K562 (cell line): Measurements from ENCODE around the gene UNC13C. TPM values are rescaled to one million over a fixed set of nuclear protein-coding genes. Genes with fewer than 3 reads are reported as not detected.

Experiments
- ATF1 ChIP-seq, 2 experiments: fragments of 450-650 bp in 1 of 2; IDR thresholded peaks; 2 replicates each; pipeline ENCODE4 v1.6.1; 2016; ENCODE audit warnings: missing compliant biosample characterization in 1 of 2, missing genetic modification characterization in 1 of 2
- E2F1 ChIP-seq: sonication (generic); formaldehyde crosslinking; IDR thresholded peaks from 2 replicates; pipeline ENCODE4 v1.8.1; 2023; ENCODE audit warnings: mild to moderate bottlenecking, missing genetic modification reagents, moderate library complexity
- E4F1 ChIP-seq: fragments of 250-450 bp; sonication (Bioruptor Pico); IDR thresholded peaks from 2 replicates; pipeline ENCODE4 v1.5.0; 2021; ENCODE audit warnings: mild to moderate bottlenecking, borderline replicate concordance
- FOXA3 ChIP-seq, 2 experiments: fragments of 450-650 bp in 1 of 2; sonication (generic) in 1 of 2; formaldehyde crosslinking; IDR thresholded peaks in 1 of 2; conservative IDR thresholded peaks in 1 of 2; 2 replicates each; pipeline versions ENCODE4 v1.4.0 to v1.8.0; 2020 to 2022; ENCODE audit warnings: mild to moderate bottlenecking in 2 of 2, missing genetic modification reagents in 1 of 2
- FOXP1 ChIP-seq: sonication (generic); formaldehyde crosslinking; IDR thresholded peaks from 2 replicates; pipeline ENCODE4 v1.8.0; 2022; ENCODE audit warnings: mild to moderate bottlenecking, missing genetic modification reagents
- KDM5B ChIP-seq: fragments of 200-600 bp; sonication (generic); IDR thresholded peaks from 2 replicates; pipeline ENCODE4 v1.6.1; 2012; ENCODE audit warnings: low read depth, mild to moderate bottlenecking, moderate library complexity, low read length, control low read depth, inconsistent platforms; ENCODE audit not compliant: insufficient replicate concordance
- NR1H2 ChIP-seq: sonication (generic); formaldehyde crosslinking; IDR thresholded peaks from 2 replicates; pipeline ENCODE4 v1.4.0; 2020; ENCODE audit warnings: mild to moderate bottlenecking, missing genetic modification reagents
- POLR3A ChIP-seq: IDR thresholded peaks from 2 replicates; pipeline ENCODE4 v1.6.1; 2011; ENCODE audit warnings: borderline replicate concordance, mild to moderate bottlenecking, moderate library complexity; ENCODE audit not compliant: insufficient read length, insufficient read depth; ENCODE audit errors: extremely low read depth
- ZBED1 ChIP-seq: IDR thresholded peaks from 2 replicates; pipeline ENCODE4 v1.6.1; 2014
- ZNF146 ChIP-seq: IDR thresholded peaks from one replicate; pipeline ENCODE4 v1.6.1; 2018; ENCODE audit warnings: missing compliant biosample characterization; ENCODE audit not compliant: unreplicated experiment
- ZNF280B ChIP-seq: fragments of 250-450 bp; sonication (Bioruptor Pico); IDR thresholded peaks from 2 replicates; pipeline ENCODE4 v1.5.1; 2021; ENCODE audit warnings: mild to moderate bottlenecking
- polyA plus RNA-seq, 8 experiments: library from polyadenylated mRNA; depleted of rRNA in 4 of 8; stranded (reverse) in 5 of 8; unstranded in 3 of 8; fragments of >200 nt; fragmentation: Nextera tagmentation in 2 of 8; fragmentation: Illumina TruSeq in 1 of 8; extraction: Ambion mirVana in 2 of 8; extraction: Trizol in 1 of 8; gene quantifications; 2 replicates each; pipeline versions ENCODE4 v1.2.1 to v1.2.3, GENCODE V29; 2011 to 2014; ENCODE audit warnings: inconsistent platforms in 1 of 8, missing spikeins in 1 of 8
- total RNA-seq, 7 experiments: library from RNA; depleted of rRNA in 6 of 7; stranded (reverse); fragments of >200 nt in 6 of 7; fragmentation: Illumina TruSeq in 2 of 7; extraction: Trizol in 2 of 7; gene quantifications; 2 replicates each; pipeline versions ENCODE4 v1.2.1 to v1.2.3, GENCODE V29; 2011 to 2021; ENCODE audit warnings: low replicate concordance in 1 of 7

UNC13C gene
- total and polyA plus RNA-seq, 9 of the 15 experiments (the other 6 are each of a cell fraction or from before 2014, with no cell fraction given) = not detected

GRCh38 chr15:54560417-54560816 is 582.2 kb downstream of the UNC13C start (continued):
- no peak for TF ChIP-seq ATF1 (CRISPR knock-in tag; IDR thresholded peaks at IDR 0.05)
- no peak for TF ChIP-seq ATF1 (tag; IDR thresholded peaks at IDR 0.05)
- TF ChIP-seq ZBED1 = no peak
- TF ChIP-seq ZNF280B (CRISPR knock-in tag) = no peak
- TF ChIP-seq KDM5B = no peak
- no peak for TF ChIP-seq E2F1 (CRISPR knock-in tag)
- no peak for TF ChIP-seq NR1H2
- no peak for TF ChIP-seq FOXP1 (CRISPR knock-in tag)
- TF ChIP-seq POLR3A = no peak
- TF ChIP-seq FOXA3 (CRISPR knock-in tag; conservative IDR thresholded peaks at IDR 0.05 in 1 of 2, IDR thresholded peaks at IDR 0.05 in 1 of 2) = no peak
- no peak for TF ChIP-seq ZNF146
- no peak for TF ChIP-seq E4F1 (CRISPR knock-in tag)
- TF ChIP-seq, all 486 proteins: peak for 0
